Measurements from ENCODE around the gene CLCN2.

Gene CLCN2

GRCh38 chr3:184358921-184359350, 2.5 kb downstream of the CLCN2 start:
- TF ChIP-seq CTCF (IDR thresholded peaks at IDR 0.05; ENCODE audit: low read depth, low read length) = no peak
- no peak overlapping the region for H3K4me3 ChIP-seq (ENCODE audit: low read depth, low read length)

GRCh38 chr3:184358124-184358767, 3.2 kb downstream of the CLCN2 start:
- no peak overlapping the region for H3K4me3 ChIP-seq (ENCODE audit: low read depth, low read length)
- TF ChIP-seq CTCF (IDR thresholded peaks at IDR 0.05; ENCODE audit: low read depth, low read length) = no peak

GRCh38 chr3:184357248-184358123, 3.9 kb downstream of the CLCN2 start:
- H3K4me3 ChIP-seq (ENCODE audit: low read depth, low read length) = no peak overlapping the region
- no peak for TF ChIP-seq CTCF (IDR thresholded peaks at IDR 0.05; ENCODE audit: low read depth, low read length)

GRCh38 chr3:184355261-184356040, 6.0 kb downstream of the CLCN2 start:
- no peak for TF ChIP-seq CTCF (IDR thresholded peaks at IDR 0.05; ENCODE audit: low read depth, low read length)
- no peak overlapping the region for H3K4me3 ChIP-seq (ENCODE audit: low read depth, low read length)

GRCh38 chr3:184354754-184355153, 6.7 kb downstream of the CLCN2 start:
- no peak overlapping the region for H3K4me3 ChIP-seq (ENCODE audit: low read depth, low read length)
- TF ChIP-seq CTCF (IDR thresholded peaks at IDR 0.05; ENCODE audit: low read depth, low read length) = no peak

GRCh38 chr3:184354121-184354728, 7.2 kb downstream of the CLCN2 start:
- peak; percentile 77 for TF ChIP-seq CTCF (IDR thresholded peaks at IDR 0.05; ENCODE audit: low read depth, low read length)

More at GRCh38 chr3:184354121-184354728, 7.2 kb downstream of the CLCN2 start:
- no peak overlapping the region for H3K4me3 ChIP-seq (ENCODE audit: low read depth, low read length)
